ENCODE measurements around the gene C10orf53. TPM values are rescaled to one million over a fixed set of nuclear protein-coding genes. Genes with fewer than 3 reads are reported as not detected.

The C10orf53 gene
- total and polyA plus RNA-seq, 2 experiments from 2014 or later: not detected

DNA sequence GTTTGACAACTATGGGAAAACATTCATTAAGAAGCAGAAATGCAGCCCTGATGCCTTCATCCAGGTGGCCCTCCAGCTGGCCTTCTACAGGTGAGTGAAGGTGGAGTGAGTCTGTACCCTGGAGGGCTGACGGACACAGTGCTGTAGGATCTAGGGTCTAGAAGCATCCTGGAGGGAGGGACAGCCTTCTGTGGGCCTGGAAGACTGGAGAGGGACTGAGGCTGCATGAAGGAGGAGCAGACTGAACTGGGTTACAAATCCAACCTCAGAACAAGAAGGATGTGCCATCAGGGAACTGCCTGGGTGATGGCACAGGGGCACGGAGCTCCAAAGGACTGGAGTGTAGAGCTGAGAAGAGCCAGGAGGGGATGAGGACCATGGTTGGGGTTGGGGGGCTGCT lies 27.5 kb upstream of the C10orf53 start:
- Histone ChIP-seq H3K79me2 (no peaks in the 10 kb centered on the region), H2AFZ (no peak overlapping the region), H3K9me3 (ENCODE audit: low read depth) (no peaks in the 10 kb centered on the region), H3K27ac (no peak overlapping the region), H4K20me1 (ENCODE audit: insufficient read depth, poor library complexity, severe bottlenecking) (no peaks in the 10 kb centered on the region), H3K4me1 (ENCODE audit: insufficient read depth) (peaks cover 7% of the 10 kb centered on the region), H3K4me2 (no peak overlapping the region), H3K9me2 (replicated peaks; ENCODE audit: insufficient read depth) (no peaks in the 10 kb centered on the region), H3K36me3 (replicated peaks; ENCODE audit: insufficient read depth, low read depth) (no peaks in the 10 kb centered on the region), H3K27me3 (no peaks in the 10 kb centered on the region), H3K4me3 (no peak overlapping the region)
- TF ChIP-seq, protein P1, sequence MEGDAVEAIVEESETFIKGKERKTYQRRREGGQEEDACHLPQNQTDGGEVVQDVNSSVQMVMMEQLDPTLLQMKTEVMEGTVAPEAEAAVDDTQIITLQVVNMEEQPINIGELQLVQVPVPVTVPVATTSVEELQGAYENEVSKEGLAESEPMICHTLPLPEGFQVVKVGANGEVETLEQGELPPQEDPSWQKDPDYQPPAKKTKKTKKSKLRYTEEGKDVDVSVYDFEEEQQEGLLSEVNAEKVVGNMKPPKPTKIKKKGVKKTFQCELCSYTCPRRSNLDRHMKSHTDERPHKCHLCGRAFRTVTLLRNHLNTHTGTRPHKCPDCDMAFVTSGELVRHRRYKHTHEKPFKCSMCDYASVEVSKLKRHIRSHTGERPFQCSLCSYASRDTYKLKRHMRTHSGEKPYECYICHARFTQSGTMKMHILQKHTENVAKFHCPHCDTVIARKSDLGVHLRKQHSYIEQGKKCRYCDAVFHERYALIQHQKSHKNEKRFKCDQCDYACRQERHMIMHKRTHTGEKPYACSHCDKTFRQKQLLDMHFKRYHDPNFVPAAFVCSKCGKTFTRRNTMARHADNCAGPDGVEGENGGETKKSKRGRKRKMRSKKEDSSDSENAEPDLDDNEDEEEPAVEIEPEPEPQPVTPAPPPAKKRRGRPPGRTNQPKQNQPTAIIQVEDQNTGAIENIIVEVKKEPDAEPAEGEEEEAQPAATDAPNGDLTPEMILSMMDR (IDR thresholded peaks at IDR 0.05; ENCODE audit: poor library complexity): no peak
- TF ChIP-seq EZH2 (IDR thresholded peaks at IDR 0.05; ENCODE audit: borderline replicate concordance): no peak
- TF ChIP-seq EZH2phosphoT487 (IDR thresholded peaks at IDR 0.05; ENCODE audit: low read depth, severe bottlenecking, unreplicated experiment): no peak
- DNase-seq (ENCODE audit: low spot score): no peak
- WGBS (ENCODE audit: low lambda C conversion rate, missing lambda C conversion rate): 84% methylated on average over 2 of the region's 2 CpGs

DNA sequence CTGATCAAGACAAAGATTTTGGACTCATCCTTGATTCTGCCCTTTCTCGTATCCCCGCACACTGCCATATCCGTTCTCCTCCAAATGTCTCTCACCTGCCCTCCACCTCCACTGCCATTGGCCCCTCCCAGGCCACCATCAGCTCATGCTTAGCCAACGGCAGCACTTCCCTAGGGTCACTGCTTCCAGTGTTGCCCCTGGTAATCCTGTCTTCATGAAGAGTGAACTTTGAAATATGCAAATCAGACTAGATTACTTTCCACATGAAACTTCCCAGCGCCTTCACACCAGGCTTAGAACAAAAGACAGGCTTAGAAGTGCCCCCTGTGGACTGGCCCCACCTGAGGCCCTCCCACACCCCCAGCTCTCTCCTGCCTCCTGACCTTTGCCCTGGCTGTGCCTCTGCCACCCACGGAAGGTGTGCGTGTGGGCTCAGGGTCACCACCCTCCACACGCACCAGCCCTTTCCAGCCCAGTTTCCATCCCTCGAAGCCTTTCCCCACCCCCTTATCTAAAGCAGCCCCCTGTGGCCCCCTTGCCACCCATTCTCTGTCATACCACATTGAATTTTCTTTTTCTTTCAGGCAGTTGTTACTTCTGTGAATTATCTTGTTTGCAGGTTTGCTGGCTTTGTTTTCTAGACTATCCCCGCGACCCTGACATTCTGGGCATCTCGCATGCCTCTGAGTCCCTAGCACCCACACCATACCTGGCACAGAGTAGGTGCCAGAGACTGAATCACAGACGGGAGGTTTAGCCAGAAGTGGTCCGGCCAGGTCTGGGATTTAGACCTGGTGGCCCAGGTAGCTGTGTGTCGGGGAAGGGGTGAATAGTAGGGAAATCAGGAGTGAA lies 26.8 kb upstream of the C10orf53 start:
- Histone ChIP-seq H4K20me1 (ENCODE audit: insufficient read depth, poor library complexity, severe bottlenecking) (no peaks in the 10 kb centered on the region), H3K27ac (peak overlapping the region; percentile 78), H3K36me3 (replicated peaks; ENCODE audit: insufficient read depth, low read depth) (no peaks in the 10 kb centered on the region), H3K4me1 (ENCODE audit: insufficient read depth) (peaks cover 7% of the 10 kb centered on the region), H2AFZ (no peak overlapping the region), H3K79me2 (no peaks in the 10 kb centered on the region), H3K4me3 (no peak overlapping the region), H3K27me3 (no peaks in the 10 kb centered on the region), H3K9me2 (replicated peaks; ENCODE audit: insufficient read depth) (no peaks in the 10 kb centered on the region), H3K9me3 (ENCODE audit: low read depth) (no peaks in the 10 kb centered on the region), H3K4me2 (no peak overlapping the region)
- TF ChIP-seq EZH2 (IDR thresholded peaks at IDR 0.05; ENCODE audit: borderline replicate concordance): no peak
- TF ChIP-seq, protein P1 (IDR thresholded peaks at IDR 0.05; ENCODE audit: poor library complexity): no peak
- no peak for TF ChIP-seq EZH2phosphoT487 (IDR thresholded peaks at IDR 0.05; ENCODE audit: low read depth, severe bottlenecking, unreplicated experiment)
- WGBS (ENCODE audit: low lambda C conversion rate, missing lambda C conversion rate): 82% methylated on average over 13 of the region's 15 CpGs
- peak; percentile 57 for DNase-seq (ENCODE audit: low spot score)

DNA sequence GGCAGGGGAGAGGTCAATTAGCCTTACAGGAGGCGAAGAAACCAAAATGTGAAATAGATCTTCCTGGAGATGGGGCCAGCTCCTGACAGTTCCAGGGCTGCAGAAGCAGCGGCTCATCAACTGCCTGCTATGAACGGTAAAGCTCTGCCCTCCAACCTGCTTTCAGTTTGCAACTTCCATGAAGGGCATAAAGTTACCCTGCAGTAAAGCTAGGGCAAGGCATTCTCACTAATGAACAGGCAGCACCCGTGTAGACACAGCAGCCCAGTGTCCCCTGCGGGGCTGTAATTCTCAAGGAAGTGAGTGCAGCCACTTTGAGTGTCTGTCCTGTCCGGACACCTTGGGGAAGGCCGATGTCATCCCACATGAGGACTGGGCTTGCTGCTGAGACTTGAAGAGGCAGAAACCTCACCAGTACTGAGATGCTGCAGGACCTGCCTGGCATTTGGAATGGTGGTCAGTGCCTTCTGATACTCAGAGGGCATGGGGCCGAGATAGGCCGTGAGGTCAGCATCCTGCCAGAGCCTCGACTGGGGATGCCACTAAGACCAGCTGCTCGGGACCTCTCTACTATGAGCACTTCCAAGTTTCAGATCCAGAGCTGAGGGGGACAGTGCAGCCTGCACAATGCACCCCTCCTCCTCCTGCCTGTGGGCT lies 26.1 kb upstream of the C10orf53 start:
- H3K4me2 ChIP-seq: no peak overlapping the region
- H3K36me3 ChIP-seq (replicated peaks; ENCODE audit: insufficient read depth, low read depth): no peaks in the 10 kb centered on the region
- no peak overlapping the region for H2AFZ ChIP-seq
- no peak overlapping the region for H3K4me3 ChIP-seq
- H3K4me1 ChIP-seq (ENCODE audit: insufficient read depth): peaks cover 7% of the 10 kb centered on the region
- DNase-seq (ENCODE audit: low spot score): no peak
- no peaks in the 10 kb centered on the region for H3K9me3 ChIP-seq (ENCODE audit: low read depth)
- no peaks in the 10 kb centered on the region for H4K20me1 ChIP-seq (ENCODE audit: insufficient read depth, poor library complexity, severe bottlenecking)
- no peaks in the 10 kb centered on the region for H3K27me3 ChIP-seq
- H3K79me2 ChIP-seq: no peaks in the 10 kb centered on the region
- H3K9me2 ChIP-seq (replicated peaks; ENCODE audit: insufficient read depth): no peaks in the 10 kb centered on the region
- TF ChIP-seq EZH2 (IDR thresholded peaks at IDR 0.05; ENCODE audit: borderline replicate concordance) (no peak), EZH2phosphoT487 (IDR thresholded peaks at IDR 0.05; ENCODE audit: low read depth, severe bottlenecking, unreplicated experiment) (no peak)
- TF ChIP-seq, protein P1 (IDR thresholded peaks at IDR 0.05; ENCODE audit: poor library complexity): no peak
- 92% methylated on average over 11 of the region's 11 CpGs for WGBS (ENCODE audit: low lambda C conversion rate, missing lambda C conversion rate)
- peak overlapping the region; percentile 78 for H3K27ac ChIP-seq

Data from hepatocyte (in vitro differentiated cells).